Ovary (tissue), 9 donors: ENCODE data around the gene GBX2. TPM values are rescaled to one million over a fixed set of nuclear protein-coding genes. Genes with fewer than 3 reads are reported as not detected.

Source experiments
- DNase-seq, 5 donors: peaks; one replicate each; pipeline ENCODE4 v3.0.0-alpha.2; 2019 to 2020
- H3K27ac ChIP-seq, 2 donors: fragments of 200-600 bp; one replicate each; pipeline versions ENCODE4 v1.5.1 to v1.8.0; 2019 to 2022
- H3K27me3 ChIP-seq: fragments of 200-600 bp; one replicate; pipeline ENCODE4 v1.8.0; 2022
- H3K36me3 ChIP-seq: fragments of 200-600 bp; sonication (generic); one replicate; pipeline ENCODE4 v1.5.1; 2019
- H3K4me1 ChIP-seq: one replicate; pipeline ENCODE4 v1.8.1; 2013; ENCODE audit warnings: mild to moderate bottlenecking, moderate library complexity; ENCODE audit not compliant: insufficient read depth
- H3K4me3 ChIP-seq: fragments of 200-600 bp; sonication (generic); one replicate; pipeline ENCODE4 v1.5.1; 2017
- H3K9me3 ChIP-seq, 2 donors: fragments of 200-600 bp in 1 of 2; sonication (generic) in 1 of 2; one replicate each; pipeline versions ENCODE4 v1.5.1 to v1.8.1; 2013 to 2019; ENCODE audit warnings: mild to moderate bottlenecking in 1 of 2, moderate library complexity in 1 of 2
- EP300 ChIP-seq: sonication (generic); formaldehyde crosslinking; IDR thresholded peaks from one replicate; pipeline ENCODE4 v1.6.1; 2017; ENCODE audit warnings: antibody characterized with exemption
- POLR2A ChIP-seq: fragments of 450-650 bp; IDR thresholded peaks from one replicate; pipeline ENCODE4 v1.6.1; 2017; ENCODE audit warnings: antibody characterized with exemption, mild to moderate bottlenecking, moderate library complexity
- WGBS, 3 donors: extraction: QIAGEN DNeasy Blood & Tissue Kit in 1 of 3; methylation state at CpG; one replicate each; pipeline versions ENCODE4 v1.1.5 to v1.1.7; 2013 to 2017; 5-methylcytosine and 5-hydroxymethylcytosine counted together
- intact Hi-C, 4 donors: fragments of 100-400 bp; cut with DNase I; formaldehyde crosslinking; loops; one replicate each; pipeline versions ENCODE4 v1.11.0 to v1.15.1; 2022 to 2023
- polyA plus RNA-seq, 2 donors: library from polyadenylated mRNA; stranded (reverse); fragments of 200-250 nt in 1 of 2; fragments of 350-450 nt in 1 of 2; fragmentation: Illumina TruSeq in 1 of 2; extraction: RNeasy Lipid Tissue Mini Kit (QIAGEN cat#74804) in 1 of 2; gene quantifications; one replicate each; pipeline ENCODE4 v1.2.3, GENCODE V29; 2013 to 2014
- total RNA-seq, 7 donors: library from RNA; depleted of rRNA in 2 of 7; stranded (reverse); fragments of >200 nt in 2 of 7; fragmentation: NEBNext Ultra II Directional in 3 of 7; extraction: Animal tissue kit (Norgen Biotek cat#: 25700) in 3 of 7; gene quantifications; one replicate each; pipeline versions ENCODE4 v1.1.0 to v1.2.4, GENCODE V29; 2016 to 2023
- TF ChIP-seq, protein P1 (sequence below), 3 donors: fragments of 450-650 bp in 2 of 3; fragments of 200-600 bp in 1 of 3; IDR thresholded peaks; one replicate each; pipeline versions ENCODE4 v1.5.1 to v1.8.0; 2016 to 2022; ENCODE audit warnings: antibody characterized with exemption in 3 of 3, mild to moderate bottlenecking in 1 of 3
- donor health status: DM: no; HTN: no; CAD: no; lungs with moderate emphysema.
- donor health status: DM: no; HTN: no; CAD: no.
- donor health status: Bipolar disorder and iron deficiency.
- donor health status: DM: yes; HTN: yes; CAD: no.
- donor health status: DM: no; HTN: no; CAD: no.
- donor health status: DM: yes; HTN: yes; CAD: no.

The GBX2 gene
- total and polyA plus RNA-seq, 9 donors = not detected

DNA sequence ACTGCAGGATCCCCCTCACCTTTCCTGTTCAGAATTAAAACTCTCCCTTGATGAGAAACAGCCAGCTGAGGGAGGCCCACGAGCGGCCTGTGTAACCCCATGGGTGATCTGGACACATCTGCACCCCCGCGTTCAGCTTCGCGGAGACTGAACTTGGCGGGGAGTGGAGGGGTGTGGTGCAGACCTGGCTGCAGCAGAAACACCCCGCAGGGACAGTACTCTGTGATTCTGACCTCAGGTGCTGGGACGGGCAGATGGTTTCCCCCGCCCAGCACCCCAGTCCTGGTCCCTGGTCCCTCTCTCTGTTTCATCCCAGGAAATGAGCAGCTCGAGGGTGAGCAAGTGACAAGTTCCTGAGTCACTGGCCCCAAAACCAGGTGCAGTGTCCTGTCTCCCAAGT, 41.2 kb downstream of the GBX2 start:
- Histone ChIP-seq H3K4me1 (no peaks in the 10 kb centered on the region), H3K27ac (no peak overlapping the region), H3K27me3 (no peaks in the 10 kb centered on the region), H3K4me3 (no peak overlapping the region), H3K9me3 (no peaks in the 10 kb centered on the region), H3K36me3 (no peaks in the 10 kb centered on the region)
- intact Hi-C loops = no loop called here
- DNase-seq = no peak
- no peak for TF ChIP-seq EP300
- TF ChIP-seq POLR2A = no peak
- TF ChIP-seq, protein P1, sequence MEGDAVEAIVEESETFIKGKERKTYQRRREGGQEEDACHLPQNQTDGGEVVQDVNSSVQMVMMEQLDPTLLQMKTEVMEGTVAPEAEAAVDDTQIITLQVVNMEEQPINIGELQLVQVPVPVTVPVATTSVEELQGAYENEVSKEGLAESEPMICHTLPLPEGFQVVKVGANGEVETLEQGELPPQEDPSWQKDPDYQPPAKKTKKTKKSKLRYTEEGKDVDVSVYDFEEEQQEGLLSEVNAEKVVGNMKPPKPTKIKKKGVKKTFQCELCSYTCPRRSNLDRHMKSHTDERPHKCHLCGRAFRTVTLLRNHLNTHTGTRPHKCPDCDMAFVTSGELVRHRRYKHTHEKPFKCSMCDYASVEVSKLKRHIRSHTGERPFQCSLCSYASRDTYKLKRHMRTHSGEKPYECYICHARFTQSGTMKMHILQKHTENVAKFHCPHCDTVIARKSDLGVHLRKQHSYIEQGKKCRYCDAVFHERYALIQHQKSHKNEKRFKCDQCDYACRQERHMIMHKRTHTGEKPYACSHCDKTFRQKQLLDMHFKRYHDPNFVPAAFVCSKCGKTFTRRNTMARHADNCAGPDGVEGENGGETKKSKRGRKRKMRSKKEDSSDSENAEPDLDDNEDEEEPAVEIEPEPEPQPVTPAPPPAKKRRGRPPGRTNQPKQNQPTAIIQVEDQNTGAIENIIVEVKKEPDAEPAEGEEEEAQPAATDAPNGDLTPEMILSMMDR (IDR thresholded peaks at IDR 0.05) = no peak
- 92 to 93% (median 92%) methylated on average over 11 of the region's 11 CpGs for WGBS, 3 donors

DNA sequence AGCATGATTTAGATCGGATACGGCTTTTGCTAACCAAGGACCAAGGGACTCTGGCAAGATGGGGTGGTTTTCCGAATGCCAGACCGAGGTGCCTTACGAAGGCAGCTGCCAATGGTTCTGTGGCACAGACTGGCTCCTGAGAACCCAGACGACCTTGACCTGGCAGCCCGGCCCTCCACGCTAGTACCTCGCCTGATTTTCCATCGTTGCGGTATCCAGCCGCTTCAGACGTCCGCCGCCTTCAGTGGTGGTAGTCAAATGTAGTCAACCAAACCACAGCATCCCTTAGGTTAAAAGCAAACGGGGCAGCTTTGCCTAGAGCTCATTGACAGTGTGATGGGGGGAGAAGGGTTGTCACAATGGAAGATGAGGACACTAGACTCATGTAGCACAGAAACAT, 42.6 kb downstream of the GBX2 start:
- no peak overlapping the region for H3K27ac ChIP-seq
- intact Hi-C loops = no loop called here
- no peaks in the 10 kb centered on the region for H3K4me1 ChIP-seq
- no peaks in the 10 kb centered on the region for H3K9me3 ChIP-seq
- no peaks in the 10 kb centered on the region for H3K27me3 ChIP-seq
- no peak overlapping the region for H3K4me3 ChIP-seq
- no peaks in the 10 kb centered on the region for H3K36me3 ChIP-seq
- DNase-seq = no peak
- 92 to 94% (median 93%) methylated on average over 16 of the region's 16 CpGs for WGBS, 3 donors
- TF ChIP-seq, protein P1 (IDR thresholded peaks at IDR 0.05) = no peak
- TF ChIP-seq POLR2A (no peak), EP300 (no peak)

DNA sequence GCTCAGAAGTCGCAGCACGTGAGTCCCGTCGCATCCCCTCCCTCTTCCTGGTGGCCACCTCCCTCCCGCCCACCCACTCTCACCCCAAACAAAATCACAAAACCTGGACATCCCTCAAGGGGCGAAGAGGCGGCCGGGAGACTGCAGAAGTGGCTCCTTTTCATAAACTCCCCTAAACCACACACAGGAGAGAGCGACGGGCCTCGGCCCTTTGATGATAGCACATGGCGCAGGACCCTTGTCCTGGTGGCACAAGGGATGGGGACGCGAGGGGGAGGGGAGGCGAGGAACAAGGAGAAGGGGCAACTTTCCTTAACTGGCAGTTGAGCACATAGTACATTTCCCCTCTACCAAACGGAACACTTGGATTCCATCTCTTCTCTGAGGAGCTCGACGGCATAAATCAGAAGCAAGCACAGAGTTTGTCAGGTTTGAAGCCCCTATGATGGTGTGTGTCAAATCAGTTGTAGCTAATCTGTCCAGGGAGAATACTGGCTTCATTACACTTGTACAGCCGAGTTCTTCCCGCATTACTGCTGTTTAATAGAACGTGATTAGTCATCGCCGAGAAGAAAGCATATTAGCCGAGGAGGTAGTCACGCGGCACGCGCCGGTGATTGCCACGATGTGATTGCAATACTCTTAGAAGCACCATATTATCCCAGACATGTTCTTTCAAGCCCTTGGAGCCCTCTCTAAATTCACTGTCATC, 43.8 kb downstream of the GBX2 start:
- H3K27me3 ChIP-seq = no peaks in the 10 kb centered on the region
- no peaks in the 10 kb centered on the region for H3K9me3 ChIP-seq
- intact Hi-C loops = no loop called here
- H3K27ac ChIP-seq = no peak overlapping the region
- H3K4me1 ChIP-seq = no peaks in the 10 kb centered on the region
- H3K36me3 ChIP-seq = no peaks in the 10 kb centered on the region
- WGBS, 3 donors = 92 to 96% (median 96%) methylated on average over 30 of the region's 30 CpGs
- no peak overlapping the region for H3K4me3 ChIP-seq
- DNase-seq = no peak
- TF ChIP-seq POLR2A = no peak
- TF ChIP-seq, protein P1 (IDR thresholded peaks at IDR 0.05) = no peak
- no peak for TF ChIP-seq EP300

DNA sequence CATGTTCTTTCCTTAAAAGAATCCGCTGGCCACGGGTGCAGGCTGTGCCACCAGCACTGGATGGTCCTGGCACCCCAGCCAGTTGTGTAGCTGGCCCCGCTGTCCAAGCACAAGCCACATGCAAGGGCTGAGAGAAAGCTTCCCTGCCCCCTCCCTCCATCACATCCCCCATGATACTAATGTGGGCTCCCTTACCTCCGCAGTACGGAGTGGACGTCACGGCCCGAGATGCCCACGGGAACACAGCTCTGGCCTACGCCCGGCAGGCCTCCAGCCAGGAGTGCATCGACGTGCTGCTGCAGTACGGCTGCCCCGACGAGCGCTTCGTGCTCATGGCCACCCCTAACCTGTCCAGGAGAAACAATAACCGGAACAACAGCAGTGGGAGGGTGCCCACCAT, 44.5 kb downstream of the GBX2 start:
- TF ChIP-seq, protein P1 (IDR thresholded peaks at IDR 0.05) = no peak
- TF ChIP-seq EP300 (no peak), POLR2A (no peak)

More for the DNA sequence above, 44.5 kb downstream of the GBX2 start:
- Histone ChIP-seq H3K27ac (no peak overlapping the region), H3K36me3 (no peaks in the 10 kb centered on the region), H3K4me1 (no peaks in the 10 kb centered on the region), H3K9me3 (no peaks in the 10 kb centered on the region), H3K4me3 (no peak overlapping the region), H3K27me3 (no peaks in the 10 kb centered on the region)
- intact Hi-C loops = no loop called here
- DNase-seq = no peak
- 95 to 97% (median 96%) methylated on average over 19 of the region's 19 CpGs for WGBS, 3 donors
